Fibroblast of villous mesenchyme (primary cell): ENCODE measurements around the gene CALHM5. TPM values are rescaled to one million over a fixed set of nuclear protein-coding genes. Genes with fewer than 3 reads are reported as not detected.

ENCODE experiments used
- DNase-seq: peaks from one replicate; pipeline ENCODE4 v3.0.0-alpha.2; 2010; ENCODE audit warnings: low read depth
- H3K4me3 ChIP-seq: 2 replicates; pipeline ENCODE4 v1.5.1; 2011; ENCODE audit warnings: low read depth, mild to moderate bottlenecking, low read length
- total RNA-seq: library from RNA; depleted of rRNA; stranded (reverse); fragments of >200 nt; gene quantifications from 2 replicates; pipeline ENCODE4 v1.2.3, GENCODE V29; 2012
- TF ChIP-seq, protein P1 (sequence below): IDR thresholded peaks from 2 replicates; pipeline ENCODE4 v1.5.1; 2012; ENCODE audit warnings: low read depth, mild to moderate bottlenecking, low read length; ENCODE audit not compliant: insufficient read depth

Gene CALHM5
- total RNA-seq, 1 donor: 4.7 TPM

DNA sequence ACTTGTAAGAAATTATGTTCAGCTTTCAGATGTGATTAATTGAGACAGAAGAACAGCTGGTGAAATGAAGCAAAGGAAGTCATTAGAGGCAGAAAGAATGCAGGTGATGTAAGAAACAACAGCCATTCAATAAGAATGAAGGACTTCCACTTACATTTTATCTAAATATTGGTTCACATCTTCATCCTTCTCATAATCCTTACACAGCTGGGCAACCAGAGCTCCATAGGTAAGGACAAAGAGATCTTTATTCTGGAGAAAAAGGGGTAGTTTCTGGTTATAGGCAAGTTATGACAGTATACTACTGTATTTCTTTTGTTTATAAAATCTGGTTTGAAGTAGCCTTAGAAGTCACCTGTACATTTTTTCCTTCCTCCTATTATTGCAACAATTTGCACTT, 31.7 kb downstream of the CALHM5 start:
- TF ChIP-seq, protein P1, sequence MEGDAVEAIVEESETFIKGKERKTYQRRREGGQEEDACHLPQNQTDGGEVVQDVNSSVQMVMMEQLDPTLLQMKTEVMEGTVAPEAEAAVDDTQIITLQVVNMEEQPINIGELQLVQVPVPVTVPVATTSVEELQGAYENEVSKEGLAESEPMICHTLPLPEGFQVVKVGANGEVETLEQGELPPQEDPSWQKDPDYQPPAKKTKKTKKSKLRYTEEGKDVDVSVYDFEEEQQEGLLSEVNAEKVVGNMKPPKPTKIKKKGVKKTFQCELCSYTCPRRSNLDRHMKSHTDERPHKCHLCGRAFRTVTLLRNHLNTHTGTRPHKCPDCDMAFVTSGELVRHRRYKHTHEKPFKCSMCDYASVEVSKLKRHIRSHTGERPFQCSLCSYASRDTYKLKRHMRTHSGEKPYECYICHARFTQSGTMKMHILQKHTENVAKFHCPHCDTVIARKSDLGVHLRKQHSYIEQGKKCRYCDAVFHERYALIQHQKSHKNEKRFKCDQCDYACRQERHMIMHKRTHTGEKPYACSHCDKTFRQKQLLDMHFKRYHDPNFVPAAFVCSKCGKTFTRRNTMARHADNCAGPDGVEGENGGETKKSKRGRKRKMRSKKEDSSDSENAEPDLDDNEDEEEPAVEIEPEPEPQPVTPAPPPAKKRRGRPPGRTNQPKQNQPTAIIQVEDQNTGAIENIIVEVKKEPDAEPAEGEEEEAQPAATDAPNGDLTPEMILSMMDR: no peak
- H3K4me3 ChIP-seq: no peak overlapping the region
- no peak for DNase-seq

DNA sequence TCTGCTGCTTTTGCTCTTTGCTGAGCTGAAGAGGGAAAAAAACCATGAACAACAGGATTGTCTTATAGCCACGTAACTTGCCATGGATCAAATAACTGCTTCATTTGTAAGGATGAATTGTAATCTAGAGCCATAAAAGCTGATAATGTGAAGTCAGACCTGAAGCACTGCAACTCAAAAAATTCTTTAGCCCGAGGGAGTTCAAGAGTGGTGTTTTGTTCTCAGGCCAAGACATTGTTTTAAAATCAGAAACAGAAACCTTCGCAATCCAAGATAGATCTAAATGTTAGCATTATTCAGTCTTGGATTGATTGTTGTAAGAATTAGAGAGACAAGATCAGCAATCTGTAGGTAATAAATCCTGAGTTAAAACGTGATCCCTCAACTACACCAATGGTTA, 34.2 kb downstream of the CALHM5 start, which contains the start of gene TRAPPC3L:
TRAPPC3L (minus strand) TSS at position 34 of the 400 bp plus-strand sequence. CDS start 170 bp downstream, outside the sequence.
- H3K4me3 ChIP-seq: no peak within 1 kb of the TSS
- no peak for DNase-seq
- TF ChIP-seq, protein P1: no peak

DNA sequence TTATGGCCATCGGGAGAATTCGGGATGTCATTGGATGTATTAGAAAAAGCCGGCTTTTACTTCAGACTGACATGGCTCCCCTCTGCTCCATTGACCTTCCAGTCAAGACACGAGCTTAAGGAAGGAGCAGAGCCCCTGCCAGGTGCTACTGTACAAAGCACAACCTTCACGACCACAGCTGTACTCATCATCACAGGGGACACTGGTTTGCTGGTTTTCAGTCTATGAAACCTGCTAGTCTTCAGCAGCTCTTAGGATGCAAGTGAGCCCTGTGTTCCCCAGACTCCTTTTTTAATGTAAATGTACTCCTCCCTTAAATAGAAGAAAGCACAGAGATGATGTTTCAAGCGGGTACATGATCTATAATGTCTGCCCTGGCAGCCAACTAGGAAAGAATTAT, 35.9 kb downstream of the CALHM5 start:
- TF ChIP-seq, protein P1: no peak
- no peak overlapping the region for H3K4me3 ChIP-seq
- no peak for DNase-seq

DNA sequence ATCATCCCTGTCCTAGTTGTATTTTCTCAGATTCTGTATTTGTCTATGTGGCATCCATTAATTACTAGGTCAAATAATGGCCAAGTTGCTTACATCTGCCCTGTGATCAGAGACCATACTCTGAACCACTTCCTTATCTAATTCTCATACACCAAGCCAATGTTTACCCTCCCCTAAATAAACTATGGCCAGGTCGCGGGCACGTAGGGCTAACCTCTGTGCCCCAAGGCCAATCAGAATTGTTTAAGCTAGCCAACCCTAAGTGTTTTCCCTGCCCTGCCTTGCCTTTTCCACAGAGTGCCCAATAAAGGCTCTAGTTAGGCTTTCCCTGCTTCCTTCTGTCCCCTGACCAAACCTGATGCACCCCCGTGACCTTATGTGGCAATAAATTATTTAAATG, 39.4 kb downstream of the CALHM5 start:
- DNase-seq: no peak
- TF ChIP-seq, protein P1: no peak
- no peak overlapping the region for H3K4me3 ChIP-seq

DNA sequence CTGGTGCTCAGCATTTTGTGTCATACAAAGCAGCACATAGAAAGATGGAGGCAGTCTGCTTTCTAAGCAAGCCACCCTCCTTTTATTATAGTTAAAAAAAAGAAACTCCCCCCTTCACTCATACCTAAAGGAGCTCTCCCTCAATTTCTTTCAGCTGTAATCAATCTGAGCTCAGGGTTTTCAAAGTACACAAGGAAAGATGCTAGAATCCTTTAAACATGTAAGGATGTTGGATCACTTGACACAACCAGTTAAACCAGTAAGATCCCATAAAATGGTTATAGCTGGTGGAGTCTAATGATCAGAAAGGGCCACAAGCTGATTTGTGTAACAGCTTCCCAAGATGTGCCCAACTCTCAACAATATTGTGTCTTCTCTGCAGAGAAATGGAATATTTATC, 42.0 kb downstream of the CALHM5 start, which contains the start of gene CALHM4:
CALHM4 (plus strand) TSS at position 301 of the 400 bp plus-strand sequence; CDS start at position 344, 43 bp downstream.
- no peak within 1 kb of the TSS for H3K4me3 ChIP-seq
- DNase-seq: no peak
- TF ChIP-seq, protein P1: no peak

DNA sequence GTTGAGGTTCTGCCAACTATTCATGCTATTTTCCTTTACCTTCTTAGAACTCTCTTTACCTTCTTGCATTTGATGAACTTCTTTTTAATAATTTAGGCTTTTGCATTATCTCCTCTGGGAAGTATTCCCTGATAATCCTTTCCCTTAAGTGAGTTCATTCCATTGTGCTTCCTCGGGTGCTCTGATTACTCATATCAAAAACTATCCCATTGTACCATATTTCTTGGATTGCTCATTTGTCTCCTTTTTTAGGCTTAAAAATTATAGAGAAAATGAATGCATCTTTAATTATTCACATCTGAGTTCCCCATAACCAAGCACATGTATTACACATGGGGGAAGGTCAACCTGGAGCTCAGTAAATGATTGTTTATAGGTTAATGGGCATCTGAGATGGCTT, 44.6 kb downstream of the CALHM5 start:
- TF ChIP-seq, protein P1: no peak
- DNase-seq: no peak
- H3K4me3 ChIP-seq: no peak overlapping the region

DNA sequence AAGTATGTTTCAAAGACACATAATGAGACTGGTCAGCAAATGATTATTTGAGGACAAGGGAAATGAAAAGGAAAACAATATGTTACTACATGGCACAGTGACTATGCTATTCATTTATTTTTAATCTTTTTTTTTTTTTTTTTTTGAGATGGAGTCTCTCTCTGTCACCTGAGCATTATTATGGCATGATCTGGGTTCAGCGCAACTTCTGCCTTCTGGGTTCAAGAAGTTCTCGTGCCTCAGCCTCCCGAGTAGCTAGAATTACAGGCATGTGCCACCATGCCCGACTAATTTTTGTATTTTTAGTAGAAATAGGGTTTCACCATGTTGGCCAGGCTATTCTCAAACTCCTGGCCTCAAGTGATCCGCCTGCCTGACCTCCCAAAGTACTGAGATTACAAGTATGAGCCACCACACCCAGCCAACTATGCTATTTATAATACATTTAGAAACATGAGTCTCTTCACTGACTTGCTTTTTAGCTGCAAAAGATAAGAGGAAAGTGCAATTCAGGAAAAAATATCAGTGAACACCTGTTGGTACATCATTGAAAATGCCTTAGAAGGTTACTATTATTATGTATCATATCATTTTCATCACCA, 45.5 kb downstream of the CALHM5 start:
- TF ChIP-seq, protein P1: no peak
- H3K4me3 ChIP-seq: no peak overlapping the region
- no peak for DNase-seq
